Endothelial cell of umbilical vein (primary cell): Measurements from ENCODE around the gene DEK.

ENCODE experiments used
- CTCF ChIP-seq, 2 donors: IDR thresholded peaks; 1 replicate in 1 of 2; 2 replicates in 1 of 2; pipeline ENCODE4 v1.5.1; 2011; ENCODE audit warnings: low read length in 2 of 2, mild to moderate bottlenecking in 2 of 2, moderate library complexity in 2 of 2, control low read depth in 1 of 2, inconsistent platforms in 1 of 2, low read depth in 1 of 2; ENCODE audit not compliant: insufficient read depth in 1 of 2; ENCODE audit errors: extremely low read depth in 1 of 2
- POLR2A ChIP-seq: IDR thresholded peaks from 2 replicates; pipeline ENCODE4 v1.6.1; 2012; ENCODE audit warnings: low read depth, mild to moderate bottlenecking, control low read depth, low read length
- POLR2AphosphoS5 ChIP-seq: IDR thresholded peaks from 2 replicates; pipeline ENCODE4 v1.6.1; 2012; ENCODE audit warnings: low read depth, mild to moderate bottlenecking, control low read depth, low read length, moderate library complexity; ENCODE audit not compliant: insufficient read depth

- TF ChIP-seq CTCF (IDR thresholded peaks at IDR 0.05; ENCODE audit: extremely low read depth in 1 of 2, insufficient read depth in 1 of 2, low read depth in 1 of 2, low read length in 2 of 2) (no peak), POLR2A (no peak), POLR2AphosphoS5 (no peak)
Measured at GRCh38 chr6:18259675-18260447, 4.5 kb downstream of the DEK start.
